Fibroblast of skin of right biceps (primary cell): ENCODE results near the gene FBXO34.
A peak's percentile ranks its signal among the peaks of the same experiment; 100 is the strongest.
"Not testable (repeated sequence)": the region's sequence is repeated elsewhere in the genome, so short reads cannot be mapped to it uniquely, and the experiment has no call there.

ENCODE experiments used
- DNase-seq: peaks from one replicate; pipeline ENCODE4 v3.0.0-alpha.2; 2013

Gene FBXO34

GRCh38 chr14:55349565-55349964 is 78.3 kb downstream of the FBXO34 start:
- DNase-seq = no peak

DNA sequence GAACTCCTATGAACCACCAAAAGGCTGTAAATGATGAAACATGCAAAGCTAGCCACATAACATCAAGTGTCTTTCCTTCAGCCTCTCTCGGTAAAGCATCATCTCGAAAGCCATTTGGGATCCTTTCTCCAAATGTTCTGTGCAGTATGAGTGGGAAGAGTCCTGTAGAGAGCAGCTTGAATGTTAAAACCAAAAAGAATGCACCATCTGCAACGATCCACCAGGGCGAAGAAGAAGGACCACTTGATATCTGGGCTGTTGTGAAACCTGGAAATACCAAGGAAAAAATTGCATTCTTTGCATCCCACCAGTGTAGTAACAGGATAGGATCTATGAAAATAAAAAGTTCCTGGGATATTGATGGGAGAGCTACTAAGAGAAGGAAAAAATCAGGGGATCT is 79.2 kb downstream of the FBXO34 start:
- DNase-seq = no peak

DNA sequence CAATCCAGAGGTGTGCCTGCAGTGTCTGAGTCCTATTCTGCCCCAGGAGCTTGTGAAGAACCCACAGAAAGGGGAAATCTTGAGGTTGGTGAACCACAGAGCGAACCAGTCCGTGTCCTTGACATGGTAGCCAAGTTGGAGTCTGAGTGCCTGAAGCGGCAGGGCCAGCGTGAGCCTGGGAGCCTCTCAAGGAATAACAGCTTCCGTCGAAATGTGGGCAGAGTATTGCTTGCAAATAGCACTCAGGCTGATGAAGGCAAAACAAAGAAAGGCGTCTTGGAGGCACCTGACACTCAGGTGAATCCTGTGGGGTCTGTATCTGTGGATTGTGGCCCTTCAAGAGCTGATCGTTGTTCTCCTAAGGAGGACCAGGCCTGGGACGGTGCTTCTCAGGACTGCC is 79.9 kb downstream of the FBXO34 start:
- no peak for DNase-seq

GRCh38 chr14:55352201-55352600 is 81.0 kb downstream of the FBXO34 start:
- no peak for DNase-seq

DNA sequence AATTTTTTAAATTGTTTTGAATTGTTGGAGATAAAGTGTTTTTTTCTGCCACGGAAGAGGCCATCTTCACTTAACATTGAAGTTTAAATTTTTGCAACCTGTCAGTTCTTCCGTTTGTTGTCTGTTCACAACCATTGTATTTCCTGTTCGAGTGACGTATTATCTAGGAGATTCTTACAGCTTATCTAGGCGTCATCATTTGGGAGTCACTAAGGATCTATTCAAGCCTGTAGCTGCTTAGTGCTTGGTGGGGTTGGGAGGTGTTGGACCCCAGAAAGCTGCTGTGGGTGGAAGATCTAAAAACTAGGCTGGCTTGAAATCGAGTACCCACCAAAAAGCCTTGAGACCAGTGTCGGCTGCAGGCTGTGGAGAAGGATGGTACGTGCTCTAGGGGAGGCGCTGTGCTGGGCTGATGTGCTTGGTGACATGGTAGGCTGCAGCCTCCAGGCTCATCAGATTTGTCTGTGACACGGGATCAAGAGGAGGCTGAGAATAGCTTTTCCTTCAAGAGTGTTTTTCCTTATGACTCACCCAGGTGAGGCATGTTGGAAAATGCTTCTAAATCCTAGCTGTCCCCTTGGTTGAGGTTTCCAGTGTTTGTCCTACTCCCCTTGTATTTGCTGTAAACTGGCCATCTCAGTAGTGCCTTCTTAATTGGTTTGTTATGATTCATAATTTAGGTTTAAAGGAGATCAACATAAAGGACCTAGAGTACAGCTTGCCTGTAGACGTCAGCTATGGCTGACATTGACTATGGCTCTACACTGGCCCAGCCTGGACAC is 82.7 kb downstream of the FBXO34 start:
- no peak for DNase-seq

DNA sequence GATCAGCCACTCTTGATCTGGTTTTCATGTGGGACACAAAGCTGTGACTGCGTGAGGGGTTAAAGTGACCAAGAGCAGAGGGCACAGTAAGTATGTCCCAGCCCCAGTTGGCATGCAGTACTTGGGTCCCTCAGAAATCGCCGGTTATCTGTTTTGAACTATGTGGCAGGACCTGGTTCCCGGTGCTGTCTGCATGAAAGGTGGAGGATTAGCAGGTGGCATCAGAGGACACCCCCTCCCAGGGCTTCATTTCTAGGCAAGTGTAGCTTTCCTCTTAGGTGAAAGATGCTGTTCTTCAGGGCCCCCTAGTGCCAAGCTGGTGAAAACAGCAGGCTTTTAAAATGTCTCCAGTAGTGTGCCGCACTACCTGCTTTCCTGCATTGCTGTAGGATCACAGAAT is 83.3 kb downstream of the FBXO34 start:
- DNase-seq = peak; percentile 41

- no peak for DNase-seq
Measured at GRCh38 chr14:55355922-55356321, 84.7 kb downstream of the FBXO34 start.

GRCh38 chr14:55356913-55357312 is 85.7 kb downstream of the FBXO34 start:
- no peak for DNase-seq

- DNase-seq = no peak
Measured at GRCh38 chr14:55359307-55359706, 88.1 kb downstream of the FBXO34 start.

- no peak for DNase-seq
Measured at GRCh38 chr14:55361190-55361589, 90.0 kb downstream of the FBXO34 start.

DNA sequence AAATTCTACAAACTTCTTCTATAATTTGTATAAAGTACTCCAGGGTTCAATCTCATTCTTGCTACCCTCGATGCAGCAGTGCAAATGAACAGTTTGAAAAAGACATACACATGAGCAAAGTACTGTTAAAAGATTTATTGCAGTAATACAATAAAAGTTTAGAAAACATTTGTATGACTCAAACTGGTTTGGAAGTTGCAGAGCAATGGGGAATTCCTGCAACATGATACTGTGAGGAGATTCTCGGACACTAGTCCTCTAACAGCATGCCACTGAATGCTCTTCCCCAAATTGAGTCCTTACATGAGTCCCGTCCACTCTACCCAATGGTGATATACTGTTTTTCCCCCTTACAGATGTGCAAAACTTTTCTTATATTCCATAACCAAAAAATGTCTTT is 95.0 kb downstream of the FBXO34 start:
- peak; percentile 17 for DNase-seq

- no peak for DNase-seq
Measured at GRCh38 chr14:55370883-55371455, 99.7 kb downstream of the FBXO34 start.

DNA sequence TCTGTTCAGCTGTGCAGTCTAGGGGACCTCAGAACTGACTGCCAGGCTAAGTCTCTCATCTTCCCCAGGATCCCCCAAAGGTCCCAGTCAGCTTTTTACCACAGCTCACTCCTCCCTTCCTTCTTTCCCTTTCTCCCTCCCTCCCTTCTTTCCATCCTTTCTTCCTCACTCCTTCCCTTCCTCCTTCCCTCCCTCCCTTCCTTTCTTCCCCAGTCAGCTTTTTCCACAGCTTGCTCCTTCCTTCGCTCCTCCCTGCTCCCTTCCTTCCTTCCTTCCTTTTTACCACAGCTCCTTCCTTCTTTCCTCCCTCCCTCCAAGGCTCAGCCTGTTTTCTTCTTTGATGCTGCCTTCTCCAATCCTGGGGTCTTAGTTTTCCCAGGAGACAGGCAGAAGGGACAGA is 101.2 kb downstream of the FBXO34 start:
- DNase-seq = no peak

DNA sequence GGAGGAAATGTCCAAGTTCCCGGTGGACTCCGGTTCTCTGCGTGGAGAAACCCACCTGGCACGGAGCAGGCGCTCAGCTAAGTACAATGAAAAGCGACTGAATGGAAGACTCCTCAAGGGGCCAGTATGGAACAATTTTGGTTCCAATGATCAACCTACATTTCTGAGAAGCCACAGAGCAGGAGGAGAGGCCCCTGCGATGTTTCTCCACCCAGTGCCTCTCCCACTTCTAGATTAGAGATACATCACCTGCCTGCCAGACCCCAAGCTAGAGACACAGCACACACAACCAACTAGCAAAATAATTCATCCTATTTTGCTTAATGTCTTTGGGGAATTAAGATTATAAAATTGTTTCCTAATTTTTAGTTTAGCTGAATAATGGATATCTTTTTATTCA is 101.6 kb downstream of the FBXO34 start:
- no peak for DNase-seq

DNA sequence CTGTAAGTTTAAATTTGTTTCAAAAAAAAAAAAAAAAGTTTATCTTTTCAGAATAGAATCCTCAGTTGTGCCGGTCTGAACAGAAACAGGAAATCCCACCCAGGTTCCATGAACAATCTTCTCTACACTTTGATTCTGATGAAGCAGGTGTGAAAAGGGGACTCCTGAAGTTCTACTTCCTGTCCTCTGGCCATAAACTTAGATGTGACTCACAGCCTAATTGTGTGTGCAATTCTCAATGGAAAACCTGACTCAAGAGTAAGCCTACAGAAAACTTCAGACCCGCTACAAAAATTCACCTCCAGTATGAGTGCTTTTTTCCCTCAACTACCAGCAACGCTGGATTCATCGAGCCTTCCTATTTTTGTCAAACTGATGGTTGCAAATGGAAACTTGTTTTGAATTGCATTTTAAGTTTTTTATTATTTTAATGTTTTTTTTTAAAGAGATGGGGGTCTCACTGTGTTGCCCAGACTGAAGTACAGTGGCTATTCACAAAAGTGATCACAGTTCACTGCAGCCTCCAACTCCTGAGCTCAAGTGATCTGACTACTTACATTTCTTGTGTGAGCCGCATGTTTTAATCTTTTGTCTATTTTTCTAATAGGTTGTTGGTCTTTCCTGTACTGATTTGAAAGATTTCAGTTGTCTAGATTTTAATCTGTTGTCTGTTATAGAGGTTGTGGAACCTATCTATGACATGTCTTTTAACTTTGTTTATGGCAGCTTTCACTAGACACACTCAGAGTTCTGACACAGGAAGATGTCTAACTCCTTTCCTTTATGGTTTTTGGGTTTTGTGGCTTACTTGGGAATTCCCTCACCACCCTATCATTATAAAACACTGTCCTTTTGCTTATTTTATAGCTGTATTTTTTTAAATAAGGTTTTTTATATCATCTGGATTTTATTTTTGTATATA is 102.8 kb downstream of the FBXO34 start:
- peak; percentile 37 for DNase-seq

DNA sequence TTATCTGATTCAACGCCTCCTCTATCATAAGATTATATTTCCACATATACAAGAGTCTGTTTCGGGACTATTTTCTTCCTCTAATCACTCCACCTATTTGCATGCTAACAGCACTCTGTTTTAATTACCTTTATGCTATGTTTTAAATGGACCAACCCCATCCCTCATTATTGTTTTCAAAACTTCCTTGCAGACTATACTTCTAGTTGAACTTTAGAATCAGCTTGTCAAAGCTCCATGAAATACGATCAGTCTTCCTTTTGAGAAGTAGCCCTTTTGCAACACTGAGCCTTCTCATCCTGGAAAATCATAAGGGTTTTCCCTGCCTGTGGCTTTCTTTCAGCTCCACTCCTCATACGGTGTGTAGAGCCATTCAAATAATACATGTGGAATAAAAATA is 103.5 kb downstream of the FBXO34 start:
- DNase-seq = no peak

GRCh38 chr14:55377236-55377635 is 106.0 kb downstream of the FBXO34 start:
- no peak for DNase-seq

DNA sequence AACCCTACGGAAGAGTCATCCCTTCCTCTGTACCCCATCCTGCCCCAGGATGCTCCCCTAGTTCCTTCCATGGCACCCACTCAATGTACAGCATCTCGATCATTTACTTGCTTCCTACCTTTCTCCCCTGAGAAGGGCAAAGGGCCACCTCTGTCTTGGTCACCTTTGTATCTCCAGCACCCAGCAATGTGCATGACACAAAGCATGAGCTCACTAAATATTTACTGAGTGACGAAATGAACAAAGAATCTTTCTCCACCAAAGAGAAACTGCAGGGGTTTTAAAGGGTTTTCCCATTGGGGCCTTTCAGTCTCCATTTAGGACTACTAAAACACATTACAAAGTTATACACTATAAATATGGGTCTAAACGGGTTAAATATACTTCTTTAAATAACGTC is 109.8 kb downstream of the FBXO34 start:
- DNase-seq = no peak

DNA sequence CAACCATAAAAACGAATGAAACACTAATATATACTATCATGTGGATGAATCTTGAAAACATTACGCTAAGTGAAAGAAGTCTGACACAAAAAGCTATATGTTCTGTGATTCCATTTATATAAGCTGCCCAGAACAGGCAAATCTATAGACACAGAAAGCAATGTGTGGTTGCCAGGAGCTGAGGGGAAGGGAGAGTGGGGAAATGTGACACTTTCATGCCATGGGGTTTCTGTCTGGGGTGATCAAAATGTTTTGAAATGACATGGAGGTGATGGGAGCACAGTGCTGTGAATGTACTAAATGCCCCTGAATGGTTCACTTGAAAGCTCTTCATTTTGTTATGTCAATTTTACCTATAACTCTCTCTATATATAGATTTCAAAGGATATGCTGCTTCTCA is 110.3 kb downstream of the FBXO34 start:
- no peak for DNase-seq

- no peak for DNase-seq
Measured at GRCh38 chr14:55382483-55382882, 111.3 kb downstream of the FBXO34 start.

DNA sequence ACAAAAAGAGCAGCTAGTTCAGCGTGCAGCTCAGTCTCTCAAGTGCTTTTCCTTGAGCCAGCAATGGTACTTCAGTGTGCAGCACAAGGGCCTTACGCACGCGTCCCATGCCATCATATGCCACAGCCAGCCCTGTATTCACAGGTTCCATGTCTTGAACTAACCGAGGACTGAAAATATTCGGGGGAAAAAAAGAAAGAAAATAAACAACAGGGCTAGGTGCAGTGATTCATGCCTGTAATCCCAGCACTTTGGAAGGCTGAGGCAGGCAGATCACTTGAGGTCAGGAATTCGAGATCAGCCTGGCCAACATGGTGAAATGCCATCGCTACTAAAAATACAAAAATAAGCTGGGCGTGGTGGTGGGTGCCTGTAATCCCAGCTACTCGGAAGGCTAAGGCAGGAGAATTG is 111.8 kb downstream of the FBXO34 start:
- DNase-seq = not testable (repeated sequence)

DNA sequence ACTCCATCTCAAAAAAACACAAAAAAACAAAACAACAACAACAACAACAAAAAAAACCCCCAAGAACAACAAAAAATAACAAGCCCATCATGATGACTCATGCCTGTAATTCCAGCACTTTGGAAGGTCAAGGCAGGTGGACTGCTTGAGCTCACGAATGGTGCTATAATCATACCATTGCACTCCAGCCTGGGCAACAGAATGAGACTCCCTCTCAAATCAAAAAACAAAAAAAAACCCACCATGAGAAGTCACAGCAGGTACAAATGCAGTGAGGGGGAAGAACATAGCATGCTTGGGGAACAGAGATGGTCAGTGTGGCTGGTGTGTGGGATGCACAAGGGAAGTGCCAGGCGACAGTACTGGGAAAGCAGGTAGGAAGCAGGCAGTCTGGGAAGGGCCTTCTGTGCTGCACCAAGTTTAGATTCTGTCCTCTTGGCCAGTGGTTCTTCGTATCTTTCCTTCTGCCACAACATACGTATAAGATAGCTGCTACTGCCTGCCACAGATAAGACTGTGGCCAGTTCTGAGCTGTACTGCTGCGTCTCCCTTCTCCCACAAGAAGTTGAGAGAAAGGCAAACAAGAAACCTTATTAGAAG is 112.4 kb downstream of the FBXO34 start:
- no peak for DNase-seq

DNA sequence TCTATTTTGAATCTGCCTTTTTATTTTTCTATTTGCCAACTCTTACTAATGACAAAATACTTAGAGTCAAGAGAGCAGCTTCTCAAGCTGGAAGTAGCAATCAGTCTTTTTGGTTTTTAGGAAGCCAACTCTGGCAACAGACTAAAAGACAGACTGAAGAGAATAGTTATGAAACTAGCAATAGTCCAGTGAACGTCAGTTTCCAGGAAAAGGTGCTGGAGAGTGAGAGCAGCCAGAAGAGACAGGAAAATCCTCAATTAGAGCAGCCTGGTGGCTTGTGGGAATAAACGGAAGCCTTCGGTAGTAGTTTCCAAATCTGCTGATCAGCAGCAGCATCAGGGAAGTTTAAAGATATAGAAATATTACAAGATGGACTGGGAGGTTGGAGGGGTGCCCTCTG is 113.3 kb downstream of the FBXO34 start:
- no peak for DNase-seq
